K562 (cell line): ENCODE results near the gene PARK7. TPM values are rescaled to one million over a fixed set of nuclear protein-coding genes. Genes with fewer than 3 reads are reported as not detected.
A peak's percentile ranks its signal among the peaks of the same experiment; 100 is the strongest.

Experiments used
- ATAC-seq: fragments of 200-7000 bp; cut with Tn5 transposase; 3 replicates; pipeline ENCODE4 v1.9.1; 2020; ENCODE audit warnings: moderate library complexity
- BruUV-seq: library from RNA; stranded (reverse); fragments of 400-500 nt; replicated peaks from 2 replicates; lab custom pipeline; 2021; lab: Mats Ljungman, UMichigan
- CTCF ChIA-PET: fragments of 300-600 bp; formaldehyde crosslinking; extraction: SDS; loops from one replicate; lab custom pipeline; 2021; ENCODE audit warnings: low intra/inter-chr PET ratio; lab: Yijun Ruan, JAX
- POLR2A ChIA-PET: fragments of 300-600, 350-650 bp; sonication (Branson Sonifier 250); formaldehyde crosslinking; extraction: SDS; loops from one replicate; lab custom pipeline; 2021; ENCODE audit warnings: antibody characterized with exemption, inconsistent platforms; lab: Yijun Ruan, JAX
- DNase-seq, 4 experiments: peaks; one replicate each; pipeline versions ENCODE4 v3.0.0 to v3.0.0-alpha.2; 2011 to 2018; ENCODE audit warnings: low spot score in 3 of 4, mixed read lengths in 3 of 4; ENCODE audit errors: extremely low read depth in 1 of 4
- FAIRE-seq: peaks from 2 replicates; lab custom pipeline; 2011; peaks lifted over from hg19 to GRCh38; lab: Jason Lieb, UNC
- H2AFZ ChIP-seq: 2 replicates; pipeline ENCODE4 v1.6.0; 2011; ENCODE audit warnings: low read depth, low read length, control low read depth, inconsistent platforms
- H3K27ac ChIP-seq: fragments of 200-600 bp; 3 replicates; pipeline ENCODE4 v1.8.0; 2011; ENCODE audit warnings: low read depth, mild to moderate bottlenecking, control low read depth, inconsistent platforms, low read length, moderate library complexity, mixed read lengths; ENCODE audit errors: extremely low read depth
- H3K27me3 ChIP-seq, 2 experiments: fragments of 300-600 bp in 1 of 2; 2 replicates in 1 of 2; 3 replicates in 1 of 2; pipeline versions ENCODE4 v1.6.0 to v1.8.0; 2011; ENCODE audit warnings: inconsistent platforms in 2 of 2, low read length in 2 of 2, mild to moderate bottlenecking in 1 of 2, mixed read lengths in 1 of 2, moderate library complexity in 1 of 2; ENCODE audit not compliant: control insufficient read depth in 2 of 2, insufficient read depth in 2 of 2
- H3K36me3 ChIP-seq: fragments of 300-600 bp; 3 replicates; pipeline ENCODE4 v1.8.0; 2011; ENCODE audit warnings: mild to moderate bottlenecking, low read length, inconsistent platforms; ENCODE audit not compliant: control insufficient read depth, insufficient read depth
- H3K4me1 ChIP-seq, 2 experiments: fragments of 200-600 bp in 1 of 2; replicated peaks in 1 of 2; 2 replicates in 1 of 2; 3 replicates in 1 of 2; pipeline versions ENCODE4 v1.5.1 to v1.8.0; 2011; ENCODE audit warnings: inconsistent platforms in 2 of 2, low read length in 2 of 2, mild to moderate bottlenecking in 1 of 2, mixed read lengths in 1 of 2, moderate library complexity in 1 of 2; ENCODE audit not compliant: control insufficient read depth in 2 of 2, insufficient read depth in 2 of 2
- H3K4me2 ChIP-seq: 2 replicates; pipeline ENCODE4 v1.6.1; 2011; ENCODE audit warnings: low read length, control low read depth, inconsistent platforms, mixed read lengths; ENCODE audit not compliant: insufficient read depth
- H3K4me3 ChIP-seq: fragments of 200-600 bp; sonication (generic), shearing (Covaris generic); 2 replicates; pipeline ENCODE4 v1.5.1; 2016; ENCODE audit warnings: control low read depth, inconsistent platforms
- H3K79me2 ChIP-seq: fragments of 200-600 bp; 3 replicates; pipeline ENCODE4 v1.8.0; 2011; ENCODE audit warnings: low read length, inconsistent platforms; ENCODE audit not compliant: control insufficient read depth, insufficient read depth
- H3K9ac ChIP-seq, 2 experiments: 2 replicates each; pipeline versions ENCODE4 v1.6.0 to v1.6.1; 2011; ENCODE audit warnings: low read depth in 2 of 2, low read length in 2 of 2, control low read depth in 1 of 2, inconsistent platforms in 1 of 2, mild to moderate bottlenecking in 1 of 2, mixed read lengths in 1 of 2; ENCODE audit not compliant: insufficient read depth in 1 of 2
- H3K9me1 ChIP-seq: one replicate; pipeline ENCODE4 v1.6.0; 2011; ENCODE audit warnings: inconsistent platforms, mild to moderate bottlenecking, low read length, moderate library complexity; ENCODE audit not compliant: control insufficient read depth, insufficient read depth
- H3K9me3 ChIP-seq: replicated peaks from 2 replicates; pipeline ENCODE4 v1.5.1; 2011; ENCODE audit warnings: low read depth, low read length, inconsistent platforms; ENCODE audit not compliant: control insufficient read depth, insufficient read depth
- H4K20me1 ChIP-seq: replicated peaks from 2 replicates; pipeline ENCODE4 v1.6.1; 2011; ENCODE audit warnings: low read length, inconsistent platforms, mixed read lengths; ENCODE audit not compliant: control insufficient read depth, insufficient read depth
- ATF7 ChIP-seq: fragments of 450-650 bp; IDR thresholded peaks from 2 replicates; pipeline ENCODE4 v1.7.1; 2014; ENCODE audit warnings: mild to moderate bottlenecking, moderate library complexity
- BMI1 ChIP-seq: fragments of 150-350 bp; IDR thresholded peaks from 2 replicates; pipeline ENCODE4 v1.6.1; 2014; ENCODE audit warnings: low read length
- CBX2 ChIP-seq: fragments of 200-600 bp; sonication (generic); IDR thresholded peaks from one replicate; pipeline ENCODE4 v1.6.1; 2012; ENCODE audit warnings: mild to moderate bottlenecking, low read length, inconsistent platforms; ENCODE audit not compliant: insufficient read depth, poor library complexity, severe bottlenecking
- CEBPB ChIP-seq: fragments of 450-650 bp; IDR thresholded peaks from 2 replicates; pipeline ENCODE4 v1.6.1; 2016; ENCODE audit warnings: missing genetic modification characterization, missing compliant biosample characterization
- CEBPG ChIP-seq, 3 experiments: fragments of 200-800 bp in 1 of 3; sonication (Bioruptor generic) in 1 of 3; sonication (generic) in 1 of 3; formaldehyde crosslinking in 1 of 3; IDR thresholded peaks in 2 of 3; conservative IDR thresholded peaks in 1 of 3; 2 replicates each; pipeline versions ENCODE4 v1.6.1 to v1.8.0; 2016 to 2022; ENCODE audit warnings: missing compliant biosample characterization in 2 of 3, missing genetic modification characterization in 2 of 3, mild to moderate bottlenecking in 1 of 3, missing genetic modification reagents in 1 of 3
- FUS ChIP-seq: fragments of 200-400 bp; formaldehyde crosslinking; optimal IDR thresholded peaks from 2 replicates; pipeline ENCODE3; 2017; ENCODE audit warnings: low read depth, low read length
- SMAD1 ChIP-seq: fragments of 150-350 bp; IDR thresholded peaks from 2 replicates; pipeline ENCODE4 v1.6.1; 2014; ENCODE audit warnings: low read length, low read depth; ENCODE audit not compliant: partially characterized antibody
- TAF1 ChIP-seq: IDR thresholded peaks from 2 replicates; pipeline ENCODE4 v1.6.1; 2011; ENCODE audit warnings: mild to moderate bottlenecking, low read length, moderate library complexity; ENCODE audit not compliant: insufficient read depth, control insufficient read depth, severe bottlenecking; ENCODE audit errors: extremely low read depth
- TAF9B ChIP-seq: fragments of 450-650 bp; IDR thresholded peaks from 2 replicates; pipeline ENCODE4 v1.6.1; 2018; ENCODE audit warnings: mild to moderate bottlenecking; ENCODE audit not compliant: partially characterized antibody
- TRIM24 ChIP-seq, 2 experiments: fragments of 450-650 bp; IDR thresholded peaks; 2 replicates each; pipeline ENCODE4 v1.6.1; 2016
- WGBS: fragments of 100-300 bp; shearing (Covaris generic); methylation state at CpG from one replicate; pipeline ENCODE4 v1.1.6; 2016; ENCODE audit warnings: low coverage, mixed read lengths; ENCODE audit not compliant: insufficient coverage; ENCODE audit errors: missing lambda C conversion rate; 5-methylcytosine and 5-hydroxymethylcytosine counted together
- in situ Hi-C: fragments of 300-500 bp; cut with MboI; formaldehyde crosslinking; loops from 4 replicates; pipeline ENCODE4 v1.15.0; 2018; ENCODE audit warnings: inconsistent platforms, mixed read lengths
- intact Hi-C: fragments of 100-400 bp; cut with micrococcal nuclease; formaldehyde crosslinking; loops from 2 replicates; pipeline ENCODE4 v1.14.2; 2022
- polyA plus RNA-seq, 8 experiments: library from polyadenylated mRNA; depleted of rRNA in 4 of 8; stranded (reverse) in 5 of 8; unstranded in 3 of 8; fragments of >200 nt; fragmentation: Nextera tagmentation in 2 of 8; fragmentation: Illumina TruSeq in 1 of 8; extraction: Ambion mirVana in 2 of 8; extraction: Trizol in 1 of 8; gene quantifications; 2 replicates each; pipeline versions ENCODE4 v1.2.1 to v1.2.3, GENCODE V29; 2011 to 2014; ENCODE audit warnings: inconsistent platforms in 1 of 8, missing spikeins in 1 of 8
- total RNA-seq, 7 experiments: library from RNA; depleted of rRNA in 6 of 7; stranded (reverse); fragments of >200 nt in 6 of 7; fragmentation: Illumina TruSeq in 2 of 7; extraction: Trizol in 2 of 7; gene quantifications; 2 replicates each; pipeline versions ENCODE4 v1.2.1 to v1.2.3, GENCODE V29; 2011 to 2021; ENCODE audit warnings: low replicate concordance in 1 of 7
- TF ChIP-seq, protein P1 (sequence below): fragments of 450-650 bp; formaldehyde crosslinking; IDR thresholded peaks from 2 replicates; pipeline ENCODE4 v1.4.0; 2022; ENCODE audit warnings: mild to moderate bottlenecking, moderate library complexity
- TF ChIP-seq, protein P2 (sequence below), 2 experiments: fragments of 450-650 bp in 1 of 2; sonication (generic) in 1 of 2; formaldehyde crosslinking in 1 of 2; IDR thresholded peaks in 1 of 2; conservative IDR thresholded peaks in 1 of 2; 2 replicates each; pipeline versions ENCODE4 v1.6.1 to v1.8.1; 2016 to 2023; ENCODE audit warnings: mild to moderate bottlenecking in 2 of 2, moderate library complexity in 2 of 2, inconsistent platforms in 1 of 2, missing genetic modification reagents in 1 of 2

PARK7 gene
- total and polyA plus RNA-seq, 9 of the 15 experiments (the other 6 are each of a cell fraction or from before 2014, with no cell fraction given), result 374 to 1,298 (median 484) TPM

DNA sequence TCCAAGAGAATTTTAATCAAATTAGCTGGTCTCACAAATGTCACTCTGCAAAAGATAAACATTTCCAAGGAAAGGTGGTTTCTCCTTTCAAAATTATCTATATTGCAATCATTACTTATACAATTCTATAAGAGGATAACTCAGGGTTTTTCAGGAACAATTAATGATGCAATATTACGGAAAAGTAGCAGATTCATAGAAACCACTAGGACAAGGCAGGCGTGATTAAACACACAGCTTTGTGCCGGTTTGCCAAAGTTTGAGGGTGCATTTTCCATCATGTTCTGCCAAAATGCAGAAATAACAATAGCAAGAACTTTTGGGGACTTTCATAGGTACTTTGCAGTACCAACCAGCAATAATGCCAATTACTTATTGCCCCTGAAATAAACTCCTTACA is 21.5 kb upstream of the PARK7 start:
- intact Hi-C loops, result no loop called here
- 4% methylated on average over 3 of the region's 3 CpGs for WGBS
- Histone ChIP-seq H3K4me3 (no peak overlapping the region), H3K4me1 (peaks cover 11 to 14% of the 10 kb centered on the region in 2 experiments), H3K9me1 (no peaks in the 10 kb centered on the region), H2AFZ (no peak overlapping the region), H4K20me1 (peaks cover 5% of the 10 kb centered on the region), H3K9ac (no peak overlapping the region), H3K27me3 (peaks cover 52 to 68% of the 10 kb centered on the region in 2 experiments), H3K4me2 (no peak overlapping the region), H3K79me2 (no peaks in the 10 kb centered on the region), H3K27ac (no peak overlapping the region)
- ChIA-PET CTCF (no interaction called here), POLR2A (interaction anchor here (0.6 to 2.2 kb wide), 2 partner anchors 9 to 836 kb away, joined by 3 to 5 read pairs; no protein-coding TSS in a partner anchor)
- in situ Hi-C loops, result no loop called here
- ATAC-seq, result no peak
- no TSS peak for BruUV-seq
- FAIRE-seq, result no peak
- TF ChIP-seq CBX2 (peak; percentile 15), FUS (no peak), SMAD1 (no peak), BMI1 (peak; percentile 51), TRIM24 (IDR thresholded peaks at IDR 0.05) (peak in 1 of 2 experiments; percentile 13; a peak in 1 of 4 replicates), CEBPB (tag) (peak; percentile 67), TAF9B (no peak), CEBPG (CRISPR knock-in tag; IDR thresholded peaks at IDR 0.05) (no peak), CEBPG (tag; conservative IDR thresholded peaks at IDR 0.05 in 1 of 2, IDR thresholded peaks at IDR 0.05 in 1 of 2) (peak; percentile 90 to 95), TAF1 (no peak), ATF7 (no peak)
- TF ChIP-seq, protein P1, sequence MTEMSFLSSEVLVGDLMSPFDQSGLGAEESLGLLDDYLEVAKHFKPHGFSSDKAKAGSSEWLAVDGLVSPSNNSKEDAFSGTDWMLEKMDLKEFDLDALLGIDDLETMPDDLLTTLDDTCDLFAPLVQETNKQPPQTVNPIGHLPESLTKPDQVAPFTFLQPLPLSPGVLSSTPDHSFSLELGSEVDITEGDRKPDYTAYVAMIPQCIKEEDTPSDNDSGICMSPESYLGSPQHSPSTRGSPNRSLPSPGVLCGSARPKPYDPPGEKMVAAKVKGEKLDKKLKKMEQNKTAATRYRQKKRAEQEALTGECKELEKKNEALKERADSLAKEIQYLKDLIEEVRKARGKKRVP (CRISPR knock-in tag), result 0 out of 2 replicates have a peak, but pooled peaks have one; percentile 40
- TF ChIP-seq, protein P2, sequence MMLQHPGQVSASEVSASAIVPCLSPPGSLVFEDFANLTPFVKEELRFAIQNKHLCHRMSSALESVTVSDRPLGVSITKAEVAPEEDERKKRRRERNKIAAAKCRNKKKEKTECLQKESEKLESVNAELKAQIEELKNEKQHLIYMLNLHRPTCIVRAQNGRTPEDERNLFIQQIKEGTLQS (IDR thresholded peaks at IDR 0.05), result peak; percentile 74
- TF ChIP-seq, protein P2 (CRISPR knock-in tag; conservative IDR thresholded peaks at IDR 0.05), result no peak
- TF ChIP-seq, all 486 proteins: peak for 7
- Histone ChIP-seq H3K36me3 (no peaks in the 10 kb centered on the region), H3K9me3 (no peaks in the 10 kb centered on the region)
- no peak for DNase-seq
